Vagina (tissue), 2 donors: ENCODE measurements around the gene TWF2.

Source experiments
- CTCF ChIP-seq, 3 experiments: fragments of 450-650 bp in 2 of 3; fragments of 200-600 bp in 1 of 3; sonication (generic) in 1 of 3; IDR thresholded peaks; one replicate each; pipeline ENCODE4 v1.5.1; 2017 to 2019; ENCODE audit warnings: antibody characterized with exemption in 3 of 3, mild to moderate bottlenecking in 2 of 3, moderate library complexity in 2 of 3
- POLR2A ChIP-seq, 2 donors: fragments of 450-650 bp; IDR thresholded peaks; one replicate each; pipeline ENCODE4 v1.6.1; 2017; ENCODE audit warnings: antibody characterized with exemption in 2 of 2, mild to moderate bottlenecking in 2 of 2, moderate library complexity in 2 of 2
- POLR2AphosphoS5 ChIP-seq, 2 donors: sonication (generic); formaldehyde crosslinking; IDR thresholded peaks; one replicate each; pipeline ENCODE4 v1.9.0; 2017; ENCODE audit warnings: antibody characterized with exemption in 2 of 2, mild to moderate bottlenecking in 2 of 2, low read depth in 1 of 2; ENCODE audit not compliant: insufficient read depth in 1 of 2

GRCh38 chr3:52229656-52230055, 9.3 kb downstream of the TWF2 start:
- TF ChIP-seq CTCF (IDR thresholded peaks at IDR 0.05) (no peak), POLR2A (IDR thresholded peaks at IDR 0.05) (no peak), POLR2AphosphoS5 (IDR thresholded peaks at IDR 0.05; ENCODE audit: insufficient read depth in 1 of 2, low read depth in 1 of 2) (no peak)
